Testis (tissue), 3 donors: ENCODE data around the gene PNKP. TPM values are rescaled to one million over a fixed set of nuclear protein-coding genes. Genes with fewer than 3 reads are reported as not detected.

Experiments
- DNase-seq: peaks from one replicate; pipeline ENCODE4 v3.0.0-alpha.2; 2019
- H3K27ac ChIP-seq, 2 donors: fragments of 200-600 bp; sonication (generic); one replicate each; pipeline ENCODE4 v1.5.1; 2019
- H3K27me3 ChIP-seq: fragments of 200-600 bp; sonication (generic); one replicate; pipeline ENCODE4 v1.5.1; 2019
- H3K36me3 ChIP-seq: fragments of 200-600 bp; sonication (generic); one replicate; pipeline ENCODE4 v1.5.1; 2017; ENCODE audit warnings: low read depth; ENCODE audit errors: missing control alignments
- H3K4me1 ChIP-seq: fragments of 200-600 bp; sonication (generic); one replicate; pipeline ENCODE4 v1.5.1; 2019
- H3K4me3 ChIP-seq, 2 donors: fragments of 200-600 bp; sonication (generic); one replicate each; pipeline ENCODE4 v1.5.1; 2017 to 2019
- H3K9me3 ChIP-seq: fragments of 200-600 bp; sonication (generic); one replicate; pipeline ENCODE4 v1.5.1; 2017
- CTCF ChIP-seq, 3 experiments: fragments of 450-650 bp in 2 of 3; fragments of 200-600 bp in 1 of 3; sonication (generic) in 1 of 3; IDR thresholded peaks; one replicate each; pipeline ENCODE4 v1.5.1; 2016 to 2019; ENCODE audit warnings: antibody characterized with exemption in 3 of 3, mild to moderate bottlenecking in 2 of 3, moderate library complexity in 1 of 3
- POLR2A ChIP-seq: fragments of 450-650 bp; IDR thresholded peaks from one replicate; pipeline ENCODE4 v1.6.1; 2017; ENCODE audit warnings: antibody characterized with exemption, mild to moderate bottlenecking, moderate library complexity
- WGBS, 2 donors: methylation state at CpG; one replicate each; pipeline ENCODE4 v1.1.5; 2018; 5-methylcytosine and 5-hydroxymethylcytosine counted together
- intact Hi-C: fragments of 100-400 bp; cut with DNase I; formaldehyde crosslinking; loops from one replicate; pipeline ENCODE4 v1.15.1; 2023; ENCODE audit warnings: low total_unique reads
- polyA plus RNA-seq: library from polyadenylated mRNA; stranded (reverse); fragments of 350-450 nt; fragmentation: Illumina TruSeq; extraction: RNeasy Lipid Tissue Mini Kit (QIAGEN cat#74804); gene quantifications from one replicate; pipeline ENCODE4 v1.2.3, GENCODE V29; 2014; ENCODE audit warnings: low read depth, low replicate concordance; ENCODE audit not compliant: insufficient read depth
- total RNA-seq, 2 donors: library from RNA; depleted of rRNA; stranded (reverse); fragments of >200 nt; gene quantifications; one replicate each; pipeline ENCODE4 v1.2.3, GENCODE V29; 2016

Gene PNKP
- total and polyA plus RNA-seq, 3 donors from 2014 or later = 45.5 to 125 (median 110) TPM

DNA sequence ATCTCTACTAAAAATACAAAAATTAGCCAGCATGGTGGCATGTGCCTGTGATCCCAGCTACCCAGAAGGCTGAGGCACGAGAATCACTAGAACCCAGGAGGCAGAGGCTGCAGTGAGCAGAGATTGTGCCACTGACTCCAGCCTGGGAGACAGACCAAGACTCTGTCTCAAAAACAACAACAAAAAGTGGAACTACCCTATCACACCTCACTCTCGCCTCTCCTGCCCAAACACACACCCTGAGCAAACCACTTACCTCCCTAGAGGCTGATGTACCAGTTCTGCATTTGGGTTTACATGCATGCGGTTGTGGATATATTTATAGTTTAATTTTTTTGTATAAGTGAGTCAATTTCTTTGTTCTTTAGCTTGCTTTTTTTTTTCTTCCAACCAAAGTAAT lies 24.1 kb downstream of the PNKP start:
- Histone ChIP-seq H3K4me1 (no peaks in the 10 kb centered on the region), H3K27me3 (no peaks in the 10 kb centered on the region), H3K36me3 (no peaks in the 10 kb centered on the region), H3K4me3 (no peak overlapping the region), H3K9me3 (no peaks in the 10 kb centered on the region), H3K27ac (no peak overlapping the region)
- WGBS, 2 donors = 92 to 93% methylated on average over 3 of the region's 3 CpGs
- no peak for DNase-seq
- intact Hi-C loops = no loop called here
- TF ChIP-seq CTCF (IDR thresholded peaks at IDR 0.05) (no peak), POLR2A (no peak)

DNA sequence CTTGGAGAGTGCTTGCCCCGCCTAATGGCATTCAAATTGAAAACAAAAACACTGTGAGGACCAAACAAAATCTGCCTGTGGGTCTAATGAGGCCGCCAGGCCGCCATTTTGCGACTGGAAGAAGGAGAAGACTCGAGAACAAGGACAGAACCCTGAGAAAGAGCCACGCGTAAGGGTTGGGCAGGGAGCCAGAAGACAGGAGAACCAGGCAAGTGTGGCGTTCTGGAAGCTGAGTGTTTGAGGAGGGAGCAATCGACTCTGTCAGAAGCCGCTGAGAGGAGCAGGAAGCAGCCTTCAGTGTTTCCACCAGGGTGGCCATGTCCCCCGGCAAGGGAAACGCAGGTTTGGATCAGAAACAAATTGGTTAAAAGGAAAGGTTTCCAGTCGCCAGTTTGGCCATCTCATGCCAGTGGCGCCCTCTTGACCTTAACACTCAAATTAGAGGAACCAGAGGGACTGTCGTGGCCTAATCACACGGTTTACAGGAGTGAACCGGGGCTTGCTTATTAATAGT lies 26.6 kb downstream of the PNKP start:
- Histone ChIP-seq H3K4me1 (no peaks in the 10 kb centered on the region), H3K27me3 (no peaks in the 10 kb centered on the region), H3K4me3 (no peak overlapping the region), H3K9me3 (no peaks in the 10 kb centered on the region), H3K27ac (no peak overlapping the region), H3K36me3 (no peaks in the 10 kb centered on the region)
- no peak for DNase-seq
- TF ChIP-seq POLR2A (no peak), CTCF (IDR thresholded peaks at IDR 0.05) (no peak)
- WGBS, 2 donors = 89% methylated on average over 17 of the region's 17 CpGs
- intact Hi-C loops = no loop called here

DNA sequence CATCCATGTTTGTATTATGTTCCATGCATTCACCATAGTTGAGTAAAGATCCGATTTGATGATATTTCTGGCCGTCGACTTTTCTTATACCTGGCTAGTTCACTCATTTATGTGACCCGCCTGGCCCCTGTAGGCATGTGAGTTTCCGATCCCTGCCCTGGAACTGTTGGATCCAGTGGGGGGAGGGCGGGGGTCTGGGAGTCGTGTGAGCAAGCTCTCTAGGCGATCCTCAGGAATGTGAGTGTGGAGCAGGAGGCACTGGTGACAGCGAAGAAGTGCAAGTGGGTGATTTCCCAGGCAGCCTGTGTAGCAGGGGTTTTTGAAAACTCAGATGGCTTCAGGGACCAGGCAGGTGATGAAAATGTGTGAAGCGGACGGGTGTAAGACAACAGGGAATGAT lies 27.1 kb downstream of the PNKP start:
- no peak for TF ChIP-seq CTCF (IDR thresholded peaks at IDR 0.05)
- no peak for TF ChIP-seq POLR2A
- H3K9me3 ChIP-seq = no peaks in the 10 kb centered on the region
- no peaks in the 10 kb centered on the region for H3K27me3 ChIP-seq
- 87 to 90% methylated on average over 11 of the region's 11 CpGs for whole genome bisulfite sequencing, 2 donors
- intact Hi-C loops = no loop called here
- no peaks in the 10 kb centered on the region for H3K36me3 ChIP-seq
- no peak overlapping the region for H3K27ac ChIP-seq
- no peaks in the 10 kb centered on the region for H3K4me1 ChIP-seq
- no peak overlapping the region for H3K4me3 ChIP-seq
- no peak for DNase-seq

- WGBS, 2 donors = 95% methylated on average over 11 of the region's 11 CpGs
- no peak overlapping the region for H3K27ac ChIP-seq
- no peaks in the 10 kb centered on the region for H3K27me3 ChIP-seq
- intact Hi-C loops = no loop called here
- H3K4me3 ChIP-seq = no peak overlapping the region
- H3K4me1 ChIP-seq = no peaks in the 10 kb centered on the region
- H3K9me3 ChIP-seq = no peaks in the 10 kb centered on the region
- no peak for DNase-seq
- H3K36me3 ChIP-seq = no peaks in the 10 kb centered on the region
- no peak for TF ChIP-seq POLR2A
- TF ChIP-seq CTCF (IDR thresholded peaks at IDR 0.05) = no peak
Observed at GRCh38 chr19:49839713-49840112, 27.7 kb downstream of the PNKP start.

DNA sequence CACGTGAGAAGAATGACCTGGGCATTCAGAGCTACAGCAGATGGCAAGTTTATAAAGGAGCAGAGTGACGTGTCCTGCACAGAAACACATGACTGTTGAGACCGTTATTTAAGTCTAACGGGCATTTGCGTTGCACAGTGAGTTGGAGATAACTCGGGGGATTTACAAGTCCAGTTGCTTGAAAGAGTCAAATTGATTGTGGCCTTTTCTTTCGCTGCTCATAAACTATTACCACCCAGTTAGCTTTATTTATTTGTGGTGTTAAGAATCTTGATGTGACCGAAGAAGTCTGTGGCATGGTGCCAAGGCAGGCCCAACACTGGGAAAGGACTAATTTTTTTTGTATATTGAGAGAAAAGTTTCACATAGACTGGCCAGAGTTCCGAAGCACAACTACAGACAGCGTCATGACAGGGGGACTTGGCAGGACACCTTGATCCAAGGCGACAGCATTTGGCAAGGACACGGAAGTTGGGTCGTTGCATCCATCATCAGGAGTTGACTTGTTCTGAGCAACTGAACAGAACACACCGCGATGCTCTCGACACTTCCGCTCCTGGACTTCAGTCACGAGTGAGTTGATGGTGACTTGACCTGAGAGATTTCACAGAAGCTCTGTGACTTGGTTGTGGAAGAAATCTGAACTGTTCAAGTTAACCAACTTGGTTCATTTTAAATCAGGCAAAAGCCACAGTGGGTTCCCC lies 28.3 kb downstream of the PNKP start:
- DNase-seq = no peak
- Histone ChIP-seq H3K4me1 (no peaks in the 10 kb centered on the region), H3K36me3 (peaks cover under 1% of the 10 kb centered on the region), H3K9me3 (no peaks in the 10 kb centered on the region), H3K27ac (no peak overlapping the region), H3K4me3 (no peak overlapping the region), H3K27me3 (no peaks in the 10 kb centered on the region)
- WGBS, 2 donors = 88 to 91% methylated on average over 16 to 18 of the region's 18 CpGs
- TF ChIP-seq CTCF (IDR thresholded peaks at IDR 0.05) = no peak
- intact Hi-C loops = no loop called here
